Measurements from ENCODE around the gene MBNL1. TPM values are rescaled to one million over a fixed set of nuclear protein-coding genes. Genes with fewer than 3 reads are reported as not detected.
"Not testable (repeated sequence)": the region's sequence is repeated elsewhere in the genome, so short reads cannot be mapped to it uniquely, and the experiment has no call there.

Gene MBNL1
- polyA plus RNA-seq, 4 donors: 39.6 to 48.7 (median 40.6) TPM

DNA sequence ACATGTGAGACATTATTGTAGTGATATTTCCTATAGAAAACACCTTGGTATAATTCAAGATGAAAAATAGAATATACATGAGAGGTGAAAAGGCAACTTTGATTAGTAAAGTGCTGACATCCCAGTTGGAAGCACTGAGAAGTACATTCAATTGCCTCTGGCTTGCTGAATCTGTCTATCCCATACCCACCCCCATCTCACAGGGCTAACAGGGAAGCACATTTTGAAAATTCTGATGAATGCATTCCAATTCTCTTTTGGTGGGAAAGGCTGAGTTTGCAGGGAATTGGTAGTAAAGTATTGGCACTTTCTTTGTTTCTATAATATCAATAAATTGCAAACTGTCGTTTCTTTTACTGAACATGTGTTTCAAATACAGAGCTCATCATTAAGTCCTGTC, 122.9 kb downstream of the MBNL1 start:
- no peak for FAIRE-seq
- Histone ChIP-seq H3K36me3 (ENCODE audit: control insufficient read depth in 3 of 3, insufficient read depth in 2 of 3, low read depth in 1 of 3, low read length in 3 of 3) (peaks cover 0 to 4% (median 3%) of the 10 kb centered on the region in 3 donors), H3K27me3 (ENCODE audit: control insufficient read depth in 3 of 3, insufficient read depth in 3 of 3, low read length in 3 of 3) (no peaks in the 10 kb centered on the region), H3K4me1 (ENCODE audit: control insufficient read depth in 3 of 3, insufficient read depth in 2 of 3, low read depth in 1 of 3, low read length in 2 of 3) (peaks cover 0 to 3% (median 0%) of the 10 kb centered on the region in 3 donors), H3K9me3 (ENCODE audit: control insufficient read depth in 2 of 2, insufficient read depth in 1 of 2, low read depth in 1 of 2, low read length in 1 of 2) (no peaks in the 10 kb centered on the region), H3K4me3 (ENCODE audit: low read depth in 1 of 3, low read length in 3 of 3) (no peak overlapping the region), H3K27ac (ENCODE audit: low read depth in 1 of 3, low read length in 2 of 3) (no peak overlapping the region)
- 71 to 86% (median 82%) methylated on average over 1 of the region's 1 CpG for WGBS, 3 donors
- no peak for DNase-seq

DNA sequence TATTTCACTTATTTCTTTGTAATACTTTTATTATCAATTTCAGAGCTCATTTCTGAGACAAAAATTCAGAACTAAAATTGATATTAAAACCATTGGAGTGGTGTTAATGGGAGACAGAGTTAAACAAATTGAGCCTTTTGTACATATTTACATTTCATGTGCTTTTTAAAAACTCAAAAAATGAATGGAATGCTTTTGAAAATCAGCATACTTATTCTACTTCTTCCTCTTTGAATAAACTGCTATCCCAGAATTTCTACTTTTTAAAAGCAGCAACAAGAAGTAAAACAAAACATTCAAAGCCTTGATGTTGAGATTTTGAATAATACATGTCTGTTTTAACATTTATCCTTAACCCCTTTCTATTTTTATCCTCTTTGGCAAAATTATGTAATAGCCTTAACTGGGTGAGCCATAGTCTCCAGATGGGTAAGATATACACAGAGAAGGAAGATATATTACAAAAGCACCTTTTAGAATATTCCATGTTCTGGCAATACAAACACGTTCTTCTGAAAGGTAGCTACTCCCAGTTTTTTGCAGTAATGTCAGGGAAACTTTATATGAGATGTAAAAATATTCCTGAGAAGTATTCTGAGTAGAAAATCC, 123.6 kb downstream of the MBNL1 start:
- no peaks in the 10 kb centered on the region for H3K9me3 ChIP-seq (ENCODE audit: control insufficient read depth in 2 of 2, insufficient read depth in 1 of 2, low read depth in 1 of 2, low read length in 1 of 2)
- FAIRE-seq (no peak), DNase-seq (no peak)
- no peak overlapping the region for H3K27ac ChIP-seq (ENCODE audit: low read depth in 1 of 3, low read length in 2 of 3)
- H3K4me1 ChIP-seq (ENCODE audit: control insufficient read depth in 3 of 3, insufficient read depth in 2 of 3, low read depth in 1 of 3, low read length in 2 of 3): peaks cover 0 to 3% (median 0%) of the 10 kb centered on the region in 3 donors
- peaks cover 2 to 4% (median 3%) of the 10 kb centered on the region in 3 donors for H3K36me3 ChIP-seq (ENCODE audit: control insufficient read depth in 3 of 3, insufficient read depth in 2 of 3, low read depth in 1 of 3, low read length in 3 of 3)
- H3K4me3 ChIP-seq (ENCODE audit: low read depth in 1 of 3, low read length in 3 of 3): no peak overlapping the region
- 67 to 92% (median 82%) methylated on average over 1 of the region's 1 CpG for WGBS, 3 donors
- no peaks in the 10 kb centered on the region for H3K27me3 ChIP-seq (ENCODE audit: control insufficient read depth in 3 of 3, insufficient read depth in 3 of 3, low read length in 3 of 3)

DNA sequence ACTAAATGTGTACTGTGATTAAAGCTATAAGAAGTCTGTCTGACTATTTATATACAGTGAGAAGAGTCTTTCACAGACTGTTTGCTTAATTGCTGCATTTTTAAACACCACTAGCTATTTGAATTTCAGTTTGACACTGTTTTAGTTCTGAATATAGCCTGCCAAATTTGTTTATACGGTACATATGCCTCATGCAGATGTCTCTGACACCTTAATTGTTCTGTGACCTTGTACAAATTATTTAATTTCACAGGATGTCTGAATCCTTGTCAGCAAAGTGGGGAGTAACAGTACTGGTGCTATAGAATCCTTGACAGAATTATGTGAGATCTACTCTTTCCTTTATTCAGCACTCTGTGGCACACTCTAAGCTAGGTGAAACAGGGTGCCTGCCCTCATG, 125.5 kb downstream of the MBNL1 start:
- Histone ChIP-seq H3K4me1 (ENCODE audit: control insufficient read depth in 3 of 3, insufficient read depth in 2 of 3, low read depth in 1 of 3, low read length in 2 of 3) (peaks cover 0 to 3% (median 3%) of the 10 kb centered on the region in 3 donors), H3K9me3 (ENCODE audit: control insufficient read depth in 2 of 2, insufficient read depth in 1 of 2, low read depth in 1 of 2, low read length in 1 of 2) (no peaks in the 10 kb centered on the region)

DNA sequence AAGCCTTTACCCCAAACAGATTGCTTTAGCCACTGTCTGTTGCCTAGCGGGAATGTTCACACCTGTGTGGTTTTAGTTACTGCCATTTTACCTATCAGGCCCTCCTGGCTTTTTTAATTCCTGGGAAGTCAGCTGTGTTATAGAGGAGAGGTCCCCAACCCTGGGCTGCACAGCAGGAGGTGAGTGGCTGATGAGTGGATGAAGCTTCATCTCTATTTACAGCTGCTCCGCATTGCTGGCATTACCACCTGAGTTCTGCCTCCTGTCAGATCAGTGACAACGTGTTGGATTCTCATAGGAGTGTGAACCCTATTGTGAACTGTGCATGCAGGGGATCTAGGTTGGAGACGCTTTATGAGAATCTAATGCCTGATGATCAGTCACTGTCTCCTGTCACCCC, 127.0 kb downstream of the MBNL1 start:
- Histone ChIP-seq H3K4me1 (ENCODE audit: control insufficient read depth in 3 of 3, insufficient read depth in 2 of 3, low read depth in 1 of 3, low read length in 2 of 3) (peaks cover 0 to 9% (median 8%) of the 10 kb centered on the region in 3 donors), H3K9me3 (ENCODE audit: control insufficient read depth in 2 of 2, insufficient read depth in 1 of 2, low read depth in 1 of 2, low read length in 1 of 2) (no peaks in the 10 kb centered on the region), H3K4me3 (ENCODE audit: low read depth in 1 of 3, low read length in 3 of 3) (no peak overlapping the region), H3K27ac (ENCODE audit: low read depth in 1 of 3, low read length in 2 of 3) (no peak overlapping the region), H3K27me3 (ENCODE audit: control insufficient read depth in 3 of 3, insufficient read depth in 3 of 3, low read length in 3 of 3) (no peaks in the 10 kb centered on the region), H3K36me3 (ENCODE audit: control insufficient read depth in 3 of 3, insufficient read depth in 2 of 3, low read depth in 1 of 3, low read length in 3 of 3) (peaks cover 2 to 4% (median 3%) of the 10 kb centered on the region in 3 donors)
- FAIRE-seq (no peak), DNase-seq (no peak)
- 95 to 98% (median 98%) methylated on average over 4 of the region's 4 CpGs for WGBS, 3 donors

More for the DNA sequence above, 125.5 kb downstream of the MBNL1 start:
- 72 to 94% (median 81%) methylated on average over 1 of the region's 1 CpG for WGBS, 3 donors
- Histone ChIP-seq H3K27me3 (ENCODE audit: control insufficient read depth in 3 of 3, insufficient read depth in 3 of 3, low read length in 3 of 3) (no peaks in the 10 kb centered on the region), H3K36me3 (ENCODE audit: control insufficient read depth in 3 of 3, insufficient read depth in 2 of 3, low read depth in 1 of 3, low read length in 3 of 3) (peaks cover 2 to 4% (median 3%) of the 10 kb centered on the region in 3 donors), H3K4me3 (ENCODE audit: low read depth in 1 of 3, low read length in 3 of 3) (no peak overlapping the region), H3K27ac (ENCODE audit: low read depth in 1 of 3, low read length in 2 of 3) (no peak overlapping the region)
- FAIRE-seq (no peak), DNase-seq (no peak)

DNA sequence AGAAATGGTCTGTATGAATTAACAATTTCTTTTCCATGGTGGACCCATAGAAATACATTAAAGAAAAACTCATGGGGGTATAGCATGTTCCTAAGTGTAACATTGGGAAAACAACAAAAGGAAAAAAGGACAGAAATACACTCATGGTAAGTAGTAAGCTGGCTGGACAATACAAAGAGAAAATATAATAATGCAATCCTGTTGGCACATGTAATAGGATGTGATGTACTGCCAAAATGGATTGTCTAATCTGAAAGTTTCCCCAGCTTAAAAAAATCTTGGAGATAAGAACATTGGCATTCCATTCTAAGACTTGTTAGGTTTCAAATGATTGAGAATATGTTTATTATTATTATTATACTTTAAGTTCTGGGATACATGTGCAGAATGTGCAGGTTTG, 128.1 kb downstream of the MBNL1 start:
- no peak for DNase-seq
- Histone ChIP-seq H3K9me3 (ENCODE audit: control insufficient read depth in 2 of 2, insufficient read depth in 1 of 2, low read depth in 1 of 2, low read length in 1 of 2) (no peaks in the 10 kb centered on the region), H3K4me3 (ENCODE audit: low read depth in 1 of 3, low read length in 3 of 3) (no peak overlapping the region), H3K36me3 (ENCODE audit: control insufficient read depth in 3 of 3, insufficient read depth in 2 of 3, low read depth in 1 of 3, low read length in 3 of 3) (peaks cover 2 to 4% (median 3%) of the 10 kb centered on the region in 3 donors), H3K4me1 (ENCODE audit: control insufficient read depth in 3 of 3, insufficient read depth in 2 of 3, low read depth in 1 of 3, low read length in 2 of 3) (peaks cover 0 to 10% (median 9%) of the 10 kb centered on the region in 3 donors), H3K27me3 (ENCODE audit: control insufficient read depth in 3 of 3, insufficient read depth in 3 of 3, low read length in 3 of 3) (no peaks in the 10 kb centered on the region), H3K27ac (ENCODE audit: low read depth in 1 of 3, low read length in 2 of 3) (no peak overlapping the region)
- FAIRE-seq: no peak

DNA sequence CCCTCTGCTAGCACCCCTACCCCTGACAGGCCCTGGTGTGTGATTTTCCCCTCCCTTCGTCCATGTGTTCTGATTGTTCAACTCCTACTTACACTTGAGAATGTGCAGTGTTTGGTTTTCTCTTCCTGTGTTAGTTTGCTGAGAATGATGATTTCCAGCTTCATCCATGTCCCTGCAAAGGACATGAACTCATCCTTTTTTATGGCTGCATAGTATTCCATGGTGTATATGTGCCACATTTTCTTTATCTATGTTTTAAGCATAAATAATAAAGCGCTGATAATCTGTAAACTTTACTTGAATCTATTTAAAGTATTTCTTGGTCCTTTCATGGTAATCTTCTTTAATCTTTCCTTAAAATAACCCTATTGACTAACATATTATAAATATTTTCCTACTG, 128.6 kb downstream of the MBNL1 start:
- 95 to 100% (median 97%) methylated on average over 2 of the region's 2 CpGs for WGBS, 3 donors
- FAIRE-seq: not testable (repeated sequence)

DNA sequence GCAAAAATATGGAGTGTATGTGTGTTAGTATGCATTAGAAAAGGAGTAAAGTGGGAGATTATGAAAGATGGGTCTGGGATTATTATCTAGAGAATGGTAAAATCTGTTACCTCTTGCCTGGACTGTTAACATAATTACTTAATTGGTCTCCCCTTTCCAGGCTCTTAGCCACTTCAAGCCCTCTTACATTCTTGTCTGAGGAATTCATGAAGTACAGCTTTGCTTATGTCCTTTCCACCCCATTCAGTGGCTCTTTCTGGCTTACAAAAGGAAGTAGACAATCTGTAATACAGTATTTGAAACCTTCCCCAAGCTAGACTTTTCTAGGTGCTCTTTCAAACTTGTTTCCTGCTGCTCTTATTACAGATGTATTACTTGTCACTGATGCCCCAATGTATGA, 129.8 kb downstream of the MBNL1 start:
- DNase-seq (no peak), FAIRE-seq (no peak)
- Histone ChIP-seq H3K36me3 (ENCODE audit: control insufficient read depth in 3 of 3, insufficient read depth in 2 of 3, low read depth in 1 of 3, low read length in 3 of 3) (peaks cover 2 to 4% (median 3%) of the 10 kb centered on the region in 3 donors), H3K4me3 (ENCODE audit: low read depth in 1 of 3, low read length in 3 of 3) (no peak overlapping the region), H3K27ac (ENCODE audit: low read depth in 1 of 3, low read length in 2 of 3) (peak overlapping the region in 1 of 3 donors; percentile 20), H3K9me3 (ENCODE audit: control insufficient read depth in 2 of 2, insufficient read depth in 1 of 2, low read depth in 1 of 2, low read length in 1 of 2) (no peaks in the 10 kb centered on the region), H3K4me1 (ENCODE audit: control insufficient read depth in 3 of 3, insufficient read depth in 2 of 3, low read depth in 1 of 3, low read length in 2 of 3) (peaks cover 0 to 18% (median 9%) of the 10 kb centered on the region in 3 donors), H3K27me3 (ENCODE audit: control insufficient read depth in 3 of 3, insufficient read depth in 3 of 3, low read length in 3 of 3) (no peaks in the 10 kb centered on the region)

More for the DNA sequence above, 128.6 kb downstream of the MBNL1 start:
- H3K4me3 ChIP-seq (ENCODE audit: low read depth in 1 of 3, low read length in 3 of 3); DNase-seq; H3K36me3 ChIP-seq (ENCODE audit: control insufficient read depth in 3 of 3, insufficient read depth in 2 of 3, low read depth in 1 of 3, low read length in 3 of 3); H3K9me3 ChIP-seq (ENCODE audit: control insufficient read depth in 2 of 2, insufficient read depth in 1 of 2, low read depth in 1 of 2, low read length in 1 of 2); H3K27me3 ChIP-seq (ENCODE audit: control insufficient read depth in 3 of 3, insufficient read depth in 3 of 3, low read length in 3 of 3); H3K27ac ChIP-seq (ENCODE audit: low read depth in 1 of 3, low read length in 2 of 3): not testable (repeated sequence)
- peaks cover 0 to 14% (median 9%) of the 10 kb centered on the region in 3 donors for H3K4me1 ChIP-seq (ENCODE audit: control insufficient read depth in 3 of 3, insufficient read depth in 2 of 3, low read depth in 1 of 3, low read length in 2 of 3)

DNA sequence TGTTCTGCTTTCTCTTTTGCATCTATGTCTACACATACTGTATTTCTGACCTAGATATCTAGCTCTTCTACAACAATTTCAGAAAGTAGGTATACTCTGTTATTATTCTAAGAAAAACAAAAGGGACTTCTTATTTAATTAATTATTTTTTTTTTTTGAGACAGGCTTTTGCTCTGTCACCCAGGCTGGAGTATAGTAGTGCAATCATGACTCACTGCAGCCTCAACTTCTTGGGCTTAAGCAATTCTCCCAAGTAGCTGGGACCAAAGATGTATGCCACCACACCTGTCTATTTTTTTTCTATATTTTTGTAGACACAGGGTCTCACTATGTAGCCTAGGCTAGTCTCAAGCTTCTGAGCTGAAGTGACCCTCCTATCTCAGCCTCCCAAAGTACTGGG, 130.6 kb downstream of the MBNL1 start:
- H3K4me3 ChIP-seq (ENCODE audit: low read depth in 1 of 3, low read length in 3 of 3): no peak overlapping the region
- DNase-seq (no peak), FAIRE-seq (no peak)
- H3K36me3 ChIP-seq (ENCODE audit: control insufficient read depth in 3 of 3, insufficient read depth in 2 of 3, low read depth in 1 of 3, low read length in 3 of 3): peaks cover 2 to 4% (median 2%) of the 10 kb centered on the region in 3 donors
- peaks cover 0 to 22% (median 9%) of the 10 kb centered on the region in 3 donors for H3K4me1 ChIP-seq (ENCODE audit: control insufficient read depth in 3 of 3, insufficient read depth in 2 of 3, low read depth in 1 of 3, low read length in 2 of 3)
- H3K27me3 ChIP-seq (ENCODE audit: control insufficient read depth in 3 of 3, insufficient read depth in 3 of 3, low read length in 3 of 3): no peaks in the 10 kb centered on the region
- no peaks in the 10 kb centered on the region for H3K9me3 ChIP-seq (ENCODE audit: control insufficient read depth in 2 of 2, insufficient read depth in 1 of 2, low read depth in 1 of 2, low read length in 1 of 2)
- no peak overlapping the region for H3K27ac ChIP-seq (ENCODE audit: low read depth in 1 of 3, low read length in 2 of 3)

DNA sequence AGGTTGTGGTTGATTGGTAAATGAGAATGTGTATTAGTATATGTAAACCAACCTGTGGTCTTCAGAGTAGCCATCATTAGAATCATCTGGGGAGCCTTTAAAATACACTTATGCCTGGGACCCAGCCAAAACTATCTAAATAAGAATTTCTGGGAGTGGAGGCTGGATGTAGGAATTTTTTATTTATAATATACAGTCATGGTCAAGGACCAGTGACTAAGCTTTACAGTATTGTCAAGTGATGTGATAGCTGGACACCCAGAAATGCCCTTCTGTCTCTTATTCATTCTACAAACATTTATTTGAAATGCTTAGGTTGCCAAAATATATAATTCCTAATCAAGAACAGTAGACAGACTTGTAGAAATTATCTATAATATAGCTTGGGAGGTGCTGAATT, 132.2 kb downstream of the MBNL1 start:
- FAIRE-seq (no peak), DNase-seq (no peak)
- Histone ChIP-seq H3K27ac (ENCODE audit: low read depth in 1 of 3, low read length in 2 of 3) (no peak overlapping the region), H3K4me3 (ENCODE audit: low read depth in 1 of 3, low read length in 3 of 3) (no peak overlapping the region), H3K9me3 (ENCODE audit: control insufficient read depth in 2 of 2, insufficient read depth in 1 of 2, low read depth in 1 of 2, low read length in 1 of 2) (no peaks in the 10 kb centered on the region), H3K27me3 (ENCODE audit: control insufficient read depth in 3 of 3, insufficient read depth in 3 of 3, low read length in 3 of 3) (no peaks in the 10 kb centered on the region), H3K4me1 (ENCODE audit: control insufficient read depth in 3 of 3, insufficient read depth in 2 of 3, low read depth in 1 of 3, low read length in 2 of 3) (peaks cover 0 to 22% (median 9%) of the 10 kb centered on the region in 3 donors), H3K36me3 (ENCODE audit: control insufficient read depth in 3 of 3, insufficient read depth in 2 of 3, low read depth in 1 of 3, low read length in 3 of 3) (peaks cover 0 to 2% (median under 1%) of the 10 kb centered on the region in 3 donors)
